Astrocyte of the spinal cord (primary cell): Measurements from ENCODE around the gene PLP2.

Source experiments
- DNase-seq: peaks from one replicate; pipeline ENCODE4 v3.0.0; 2011; ENCODE audit warnings: low read depth, low spot score
- H3K4me3 ChIP-seq: 2 replicates; pipeline ENCODE4 v1.5.1; 2011; ENCODE audit warnings: low read depth, mild to moderate bottlenecking, low read length, moderate library complexity
- in situ Hi-C: cut with HindIII; loops from 2 replicates; pipeline ENCODE4 v1.10.0; 2017; ENCODE audit warnings: low sequenced_read_pairs
- TF ChIP-seq, protein P1 (sequence below): IDR thresholded peaks from 2 replicates; pipeline ENCODE4 v1.5.1; 2012; ENCODE audit warnings: low read depth, mild to moderate bottlenecking, low read length, inconsistent platforms

The PLP2 gene

GRCh38 chrX:49202022-49202421, 30.3 kb downstream of the PLP2 start:
- in situ Hi-C loops: no loop called here
- H3K4me3 ChIP-seq: no peak overlapping the region
- no peak for DNase-seq
- TF ChIP-seq, protein P1, sequence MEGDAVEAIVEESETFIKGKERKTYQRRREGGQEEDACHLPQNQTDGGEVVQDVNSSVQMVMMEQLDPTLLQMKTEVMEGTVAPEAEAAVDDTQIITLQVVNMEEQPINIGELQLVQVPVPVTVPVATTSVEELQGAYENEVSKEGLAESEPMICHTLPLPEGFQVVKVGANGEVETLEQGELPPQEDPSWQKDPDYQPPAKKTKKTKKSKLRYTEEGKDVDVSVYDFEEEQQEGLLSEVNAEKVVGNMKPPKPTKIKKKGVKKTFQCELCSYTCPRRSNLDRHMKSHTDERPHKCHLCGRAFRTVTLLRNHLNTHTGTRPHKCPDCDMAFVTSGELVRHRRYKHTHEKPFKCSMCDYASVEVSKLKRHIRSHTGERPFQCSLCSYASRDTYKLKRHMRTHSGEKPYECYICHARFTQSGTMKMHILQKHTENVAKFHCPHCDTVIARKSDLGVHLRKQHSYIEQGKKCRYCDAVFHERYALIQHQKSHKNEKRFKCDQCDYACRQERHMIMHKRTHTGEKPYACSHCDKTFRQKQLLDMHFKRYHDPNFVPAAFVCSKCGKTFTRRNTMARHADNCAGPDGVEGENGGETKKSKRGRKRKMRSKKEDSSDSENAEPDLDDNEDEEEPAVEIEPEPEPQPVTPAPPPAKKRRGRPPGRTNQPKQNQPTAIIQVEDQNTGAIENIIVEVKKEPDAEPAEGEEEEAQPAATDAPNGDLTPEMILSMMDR: no peak

DNA sequence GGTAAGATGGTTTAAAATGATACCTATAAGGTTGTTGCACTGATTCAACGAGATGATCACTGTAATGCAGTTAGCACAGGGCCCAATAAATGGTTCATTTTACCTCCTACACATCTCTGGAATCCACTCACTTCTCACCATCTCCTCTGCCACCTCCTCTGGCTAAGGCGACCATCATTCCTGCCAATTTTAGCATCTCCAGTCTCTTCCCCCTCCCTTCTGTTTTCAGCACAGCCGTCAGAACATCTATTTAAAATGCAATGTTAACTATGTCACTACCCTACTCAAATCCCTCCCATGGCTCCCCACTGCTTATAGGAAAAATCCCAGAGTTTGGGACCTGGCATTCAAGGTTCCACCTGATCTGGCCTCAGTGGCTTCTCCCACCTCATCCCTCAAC, 31.8 kb downstream of the PLP2 start:
- H3K4me3 ChIP-seq: no peak overlapping the region
- in situ Hi-C loops: no loop called here
- TF ChIP-seq, protein P1: no peak

DNA sequence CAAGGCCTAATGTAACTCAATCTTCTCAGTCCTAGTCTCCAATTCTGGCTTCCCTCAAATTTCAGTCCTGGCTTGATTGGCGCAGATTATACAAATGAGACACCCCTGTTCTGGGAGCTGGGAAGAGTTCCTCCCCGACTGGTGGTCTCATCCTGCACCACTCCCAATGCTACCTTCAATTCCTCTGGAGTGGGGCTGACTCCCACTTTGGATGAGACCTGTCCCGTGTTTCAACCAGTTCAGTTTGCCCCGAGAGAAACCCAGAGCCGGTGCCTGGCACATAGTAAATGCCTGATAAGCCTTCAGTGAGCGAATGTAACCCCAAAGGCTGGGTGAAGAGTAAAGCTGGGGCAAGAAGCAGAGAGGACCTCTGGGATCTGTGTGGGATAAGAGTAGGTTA, 32.3 kb downstream of the PLP2 start:
- no peak overlapping the region for H3K4me3 ChIP-seq
- TF ChIP-seq, protein P1: no peak
- DNase-seq: no peak
- in situ Hi-C loops: no loop called here

More for the DNA sequence above, 31.8 kb downstream of the PLP2 start:
- DNase-seq: no peak

DNA sequence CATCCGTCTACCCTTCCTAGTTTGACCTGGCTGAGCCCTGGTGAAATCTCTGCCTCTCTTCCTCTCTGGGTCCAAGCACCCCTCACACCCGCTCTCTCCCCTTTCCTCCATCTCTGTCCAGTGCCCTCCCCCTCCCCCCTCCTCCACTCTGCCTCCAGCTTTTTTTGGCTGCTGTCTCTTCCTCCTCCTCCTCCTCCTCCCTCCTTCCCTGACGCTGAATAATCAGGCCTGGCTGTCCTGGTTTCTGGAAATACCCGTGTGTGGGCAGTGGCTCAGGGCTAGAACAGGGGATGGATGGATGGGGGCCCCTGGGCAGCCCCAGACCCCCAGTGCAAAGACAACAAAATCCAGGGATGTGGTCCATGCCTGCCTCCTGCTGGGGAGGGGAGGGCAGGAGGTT, 33.0 kb downstream of the PLP2 start:
- H3K4me3 ChIP-seq: no peak overlapping the region
- in situ Hi-C loops: no loop called here
- no peak for DNase-seq
- TF ChIP-seq, protein P1: no peak

DNA sequence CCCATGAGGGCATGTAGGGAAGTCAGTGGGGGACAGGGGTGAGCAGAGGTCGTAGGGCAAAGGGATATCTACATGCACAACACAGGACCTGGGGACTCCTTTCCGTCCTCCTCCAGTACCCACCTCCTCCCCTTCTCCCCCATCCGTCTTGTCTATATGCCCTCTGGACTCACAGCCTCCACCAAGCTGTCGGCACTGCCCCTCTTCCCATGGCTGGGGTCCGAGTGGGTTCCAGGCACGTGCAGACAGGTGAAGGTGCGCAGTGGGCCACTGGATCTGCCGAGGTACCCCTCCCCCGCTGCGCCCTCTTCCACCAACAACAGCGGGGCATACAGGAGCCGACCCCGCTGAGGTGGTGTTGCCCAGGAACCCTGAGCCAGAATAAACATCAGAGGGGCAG, 33.7 kb downstream of the PLP2 start:
- no peak for DNase-seq
- in situ Hi-C loops: no loop called here
- TF ChIP-seq, protein P1: no peak
- H3K4me3 ChIP-seq: no peak overlapping the region

DNA sequence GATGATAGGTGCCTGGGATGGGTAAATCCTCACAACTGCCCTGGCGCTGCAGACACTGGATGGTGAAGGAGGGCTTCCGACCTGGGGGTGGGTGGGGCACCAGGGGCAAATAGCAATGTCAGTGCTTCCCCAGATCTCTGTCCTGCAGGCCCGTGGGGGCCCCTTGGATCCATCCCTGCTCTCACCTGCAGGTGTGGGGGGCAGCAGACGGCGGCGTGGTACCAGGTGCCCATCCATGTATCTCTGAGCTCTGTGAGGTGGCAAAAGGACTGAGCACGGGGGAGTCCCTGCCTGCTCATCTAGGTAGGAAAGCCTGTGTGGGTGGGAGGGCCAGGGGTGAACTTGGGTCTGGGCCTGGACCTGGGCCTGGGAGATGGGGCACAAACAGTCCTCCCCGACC, 34.8 kb downstream of the PLP2 start:
- in situ Hi-C loops: no loop called here
- H3K4me3 ChIP-seq: no peak overlapping the region
- TF ChIP-seq, protein P1: no peak
- DNase-seq: no peak

GRCh38 chrX:49208399-49208798, 36.7 kb downstream of the PLP2 start:
- TF ChIP-seq, protein P1: no peak
- DNase-seq: no peak
- in situ Hi-C loops: no loop called here
- H3K4me3 ChIP-seq: no peak overlapping the region
